22Rv1 (cell line): ENCODE measurements around the gene EVI5L.

Experiments used
- H3K27ac ChIP-seq: fragments of 450-650 bp; 2 replicates; pipeline ENCODE4 v1.5.1; 2017
- CTCF ChIP-seq: fragments of 450-650 bp; IDR thresholded peaks from 2 replicates; pipeline ENCODE4 v1.5.1; 2017; ENCODE audit warnings: mild to moderate bottlenecking
- ZFX ChIP-seq: fragments of 450-650 bp; IDR thresholded peaks from 2 replicates; pipeline ENCODE4 v1.6.1; 2017; ENCODE audit warnings: antibody characterized with exemption, borderline replicate concordance

Gene EVI5L

GRCh38 chr19:7845390-7846154, 15.6 kb downstream of the EVI5L start:
- H3K27ac ChIP-seq, result no peak overlapping the region
- TF ChIP-seq ZFX (no peak), CTCF (no peak)

GRCh38 chr19:7846155-7846646, 16.2 kb downstream of the EVI5L start:
- TF ChIP-seq CTCF (no peak), ZFX (no peak)
- H3K27ac ChIP-seq, result no peak overlapping the region

- no peak overlapping the region for H3K27ac ChIP-seq
- no peak for TF ChIP-seq ZFX
- no peak for TF ChIP-seq CTCF
Measured at GRCh38 chr19:7847664-7848063, 17.6 kb downstream of the EVI5L start.

GRCh38 chr19:7848779-7849457, 18.9 kb downstream of the EVI5L start:
- TF ChIP-seq CTCF, result no peak
- no peak for TF ChIP-seq ZFX

GRCh38 chr19:7849631-7849999, 19.6 kb downstream of the EVI5L start:
- no peak overlapping the region for H3K27ac ChIP-seq
- TF ChIP-seq ZFX (no peak), CTCF (no peak)

More at GRCh38 chr19:7848779-7849457, 18.9 kb downstream of the EVI5L start:
- H3K27ac ChIP-seq, result no peak overlapping the region

GRCh38 chr19:7850000-7850813, 20.2 kb downstream of the EVI5L start:
- TF ChIP-seq ZFX, result no peak
- no peak for TF ChIP-seq CTCF
- H3K27ac ChIP-seq, result no peak overlapping the region
